ENCODE results near the gene FHOD3.

FHOD3 gene

GRCh38 chr18:36667811-36668210, 370.3 kb downstream of the FHOD3 start:
- no peak for DNase-seq (ENCODE audit: low spot score)

GRCh38 chr18:36668349-36668748, 370.8 kb downstream of the FHOD3 start:
- DNase-seq (ENCODE audit: low spot score), result no peak

GRCh38 chr18:36672437-36673344, 375.2 kb downstream of the FHOD3 start:
- no peak for DNase-seq (ENCODE audit: low spot score)

DNA sequence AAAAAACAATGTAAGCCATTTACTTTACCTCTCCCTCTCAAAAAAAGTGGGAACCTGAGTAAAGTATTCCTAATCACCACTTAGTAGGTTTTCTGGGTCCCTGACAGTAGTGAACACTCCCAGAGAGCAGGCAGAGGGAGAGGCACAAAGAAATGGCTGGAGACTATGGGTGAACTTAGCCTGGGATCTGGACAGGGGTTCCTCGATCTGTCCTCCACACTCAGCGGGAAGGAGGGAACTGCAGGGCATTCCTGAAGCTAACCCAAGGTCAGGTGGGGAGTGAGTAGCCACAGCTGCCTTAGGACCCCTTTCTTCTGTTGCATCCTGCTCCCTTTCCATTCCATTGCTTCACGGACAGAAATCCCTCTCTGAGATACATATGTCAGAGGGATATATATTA, 375.9 kb downstream of the FHOD3 start:
- DNase-seq (ENCODE audit: low spot score), result no peak

DNA sequence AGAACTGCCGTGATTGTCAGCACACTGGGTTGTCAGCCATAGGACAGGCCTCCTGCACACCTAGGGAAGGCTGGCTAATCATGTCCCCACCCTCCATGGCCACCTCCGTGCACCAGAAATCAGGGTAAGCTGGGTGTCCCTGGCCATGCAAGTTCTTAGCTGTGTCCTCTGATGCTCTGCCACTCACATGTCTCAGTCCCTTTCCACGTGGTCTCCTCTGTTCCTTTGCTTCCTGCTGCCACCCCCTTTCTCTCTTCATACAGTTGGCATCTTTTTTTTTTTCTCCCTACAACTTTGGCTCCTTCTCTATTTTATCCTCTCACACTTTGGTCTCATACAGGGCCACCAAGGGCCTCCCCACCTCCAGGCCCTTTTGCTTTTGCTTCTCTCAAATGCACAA, 377.6 kb downstream of the FHOD3 start:
- no peak for DNase-seq (ENCODE audit: low spot score)

DNA sequence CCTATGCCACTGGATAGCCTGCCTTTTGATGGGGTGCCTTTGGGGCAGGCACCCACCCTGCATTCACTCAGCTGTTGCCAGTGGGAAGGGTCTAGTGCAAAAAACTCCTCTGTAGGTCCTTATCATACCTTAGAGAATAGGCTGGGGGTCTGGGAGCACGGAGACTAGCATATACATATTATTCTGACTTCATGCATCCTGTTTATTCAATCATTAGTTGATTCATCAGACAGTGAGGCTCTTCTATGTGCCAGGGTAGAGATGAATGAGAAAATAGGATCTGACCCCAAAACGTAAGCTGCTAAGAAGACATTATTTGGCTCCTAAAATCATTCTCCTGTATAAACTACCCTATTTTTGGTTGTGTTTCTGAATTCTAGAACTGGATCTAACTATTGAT, 378.0 kb downstream of the FHOD3 start:
- no peak for DNase-seq (ENCODE audit: low spot score)

DNA sequence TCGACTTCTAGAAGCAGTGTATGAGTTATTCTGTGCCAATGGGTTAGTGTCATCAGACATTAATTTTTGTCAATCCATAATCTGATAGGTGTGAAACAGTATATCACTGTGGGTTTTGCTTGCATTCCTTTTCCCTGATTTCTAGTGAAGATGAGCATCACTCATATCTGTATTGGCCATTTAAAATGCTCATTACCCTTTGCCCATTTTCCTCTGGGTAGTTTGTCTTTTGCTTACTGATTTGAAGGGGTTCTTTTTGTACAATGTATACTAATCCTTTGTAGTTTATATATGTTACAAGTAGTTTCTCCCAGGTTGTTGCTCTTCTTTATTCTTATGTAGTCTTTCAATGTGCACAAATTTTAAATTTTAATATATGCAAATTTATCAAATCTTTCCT, 379.1 kb downstream of the FHOD3 start:
- DNase-seq (ENCODE audit: low spot score), result no peak

- no peak for DNase-seq (ENCODE audit: low spot score)
These were observed 382.5 kb downstream of the FHOD3 start for GRCh38 chr18:36680042-36680441.

GRCh38 chr18:36685580-36685979, 388.1 kb downstream of the FHOD3 start:
- DNase-seq (ENCODE audit: low spot score), result no peak

GRCh38 chr18:36688020-36688965, 390.8 kb downstream of the FHOD3 start:
- no peak for DNase-seq (ENCODE audit: low spot score)

DNA sequence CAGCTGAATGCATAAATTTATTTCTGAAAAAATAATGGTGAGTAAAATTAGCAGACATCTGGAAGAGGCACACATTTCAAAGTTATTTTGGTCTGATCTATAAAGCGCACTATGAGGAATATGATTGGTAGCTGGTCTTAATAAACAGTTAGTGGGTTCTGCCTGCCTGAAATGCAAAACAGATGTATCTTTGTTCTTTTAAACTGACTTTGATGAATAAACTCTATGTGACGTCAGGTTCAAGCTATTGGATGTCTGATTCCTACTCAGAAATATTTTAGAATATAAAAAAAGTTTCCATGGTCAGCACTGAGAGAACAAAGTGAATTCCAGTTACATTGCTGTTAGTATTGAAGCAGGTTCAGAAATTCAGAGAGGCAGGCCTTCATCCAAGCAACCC, 394.9 kb downstream of the FHOD3 start:
- no peak for DNase-seq (ENCODE audit: low spot score)

DNA sequence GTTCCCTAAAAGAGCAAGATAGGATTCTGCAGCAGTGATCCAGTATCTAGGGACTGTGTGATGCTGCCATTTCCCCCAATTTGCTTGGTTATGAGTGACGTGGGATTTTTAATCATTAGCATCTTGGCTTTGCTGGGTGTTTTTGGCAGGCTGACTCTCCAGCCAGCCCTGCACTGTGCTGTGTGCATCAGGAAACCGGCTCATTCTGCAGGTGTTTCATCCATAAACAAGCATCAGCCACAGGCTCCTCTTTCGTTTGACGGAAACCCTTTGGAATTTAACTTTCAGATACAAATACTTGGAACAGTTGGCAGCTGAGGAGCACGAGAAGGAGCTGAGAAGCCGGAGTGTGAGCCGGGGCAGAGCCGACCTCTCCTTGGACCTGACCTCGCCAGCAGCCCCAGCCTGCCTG, 395.4 kb downstream of the FHOD3 start:
- DNase-seq (ENCODE audit: low spot score), result no peak

DNA sequence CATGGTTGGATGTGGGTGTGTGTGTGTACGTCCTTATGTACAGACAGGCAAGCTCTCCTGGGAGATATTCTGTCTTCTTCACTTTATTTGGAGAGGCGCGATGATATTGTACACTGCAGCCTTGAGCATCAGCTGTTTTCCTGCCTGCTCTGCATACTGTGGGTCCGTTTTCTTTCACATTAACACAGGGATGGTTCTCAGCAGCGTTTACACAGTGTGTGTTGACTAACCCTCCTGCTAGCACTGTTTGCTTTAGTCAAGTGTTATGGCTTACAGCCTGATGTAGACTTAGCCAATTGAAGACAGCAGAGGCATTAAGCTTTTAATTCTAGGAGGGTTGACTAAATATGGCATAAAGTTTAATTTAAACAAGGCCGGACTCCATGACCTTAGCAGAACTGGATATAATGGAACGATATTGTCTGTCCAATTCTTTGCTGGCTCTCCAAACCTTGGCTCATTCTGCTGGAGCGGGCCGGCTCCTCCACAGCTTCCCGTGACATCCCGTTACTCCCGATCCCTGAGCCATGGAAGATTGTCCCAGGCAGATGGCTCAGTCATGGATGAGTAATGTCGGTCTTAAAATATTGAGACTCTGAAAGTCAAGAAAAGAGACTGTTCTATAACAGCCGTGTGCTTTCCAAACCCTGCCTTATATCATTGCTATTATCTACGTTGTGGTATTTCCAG, 396.6 kb downstream of the FHOD3 start:
- no peak for DNase-seq (ENCODE audit: low spot score)

DNA sequence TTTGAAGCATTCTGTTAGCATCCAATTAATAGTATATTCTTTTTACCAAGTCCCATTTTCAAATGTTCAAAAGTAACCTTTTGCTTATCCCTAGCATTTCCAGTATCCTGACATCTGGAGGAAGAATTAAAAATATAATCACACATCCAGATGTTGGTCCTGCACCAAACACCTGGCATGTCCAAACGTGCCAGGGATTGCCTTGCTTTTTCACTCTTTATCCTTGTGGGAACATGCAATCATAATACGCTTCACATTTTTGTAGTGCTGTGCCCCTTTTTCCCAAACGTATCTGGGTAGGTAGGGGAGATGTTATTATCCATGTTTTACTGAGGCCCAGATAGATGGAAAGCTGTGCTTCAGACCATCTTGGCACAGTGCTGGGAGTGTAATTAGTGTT, 398.3 kb downstream of the FHOD3 start:
- no peak for DNase-seq (ENCODE audit: low spot score)

- no peak for DNase-seq (ENCODE audit: low spot score)
These were observed 400.4 kb downstream of the FHOD3 start for GRCh38 chr18:36697905-36698304.

DNA sequence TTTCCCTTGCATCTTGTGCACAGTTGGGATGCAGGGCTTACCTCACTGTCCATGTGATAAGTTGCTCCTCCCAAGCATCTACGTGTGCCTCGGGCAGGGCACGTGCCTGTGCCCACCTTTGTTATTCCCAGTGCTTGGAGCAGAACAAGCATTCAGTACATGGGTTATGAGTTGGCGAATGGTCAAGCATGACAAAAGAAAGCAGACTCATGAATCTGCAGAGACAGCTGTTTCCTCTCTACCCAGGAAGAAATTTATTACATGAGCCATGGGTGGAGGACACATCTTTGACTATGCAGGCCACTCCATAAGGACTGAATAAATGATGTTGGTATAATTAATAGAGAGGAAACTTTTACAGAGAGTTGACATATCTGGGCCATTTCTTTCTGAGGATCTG, 403.4 kb downstream of the FHOD3 start:
- DNase-seq (ENCODE audit: low spot score), result no peak

GRCh38 chr18:36702401-36703013, 405.0 kb downstream of the FHOD3 start:
- no peak for DNase-seq (ENCODE audit: low spot score)

DNA sequence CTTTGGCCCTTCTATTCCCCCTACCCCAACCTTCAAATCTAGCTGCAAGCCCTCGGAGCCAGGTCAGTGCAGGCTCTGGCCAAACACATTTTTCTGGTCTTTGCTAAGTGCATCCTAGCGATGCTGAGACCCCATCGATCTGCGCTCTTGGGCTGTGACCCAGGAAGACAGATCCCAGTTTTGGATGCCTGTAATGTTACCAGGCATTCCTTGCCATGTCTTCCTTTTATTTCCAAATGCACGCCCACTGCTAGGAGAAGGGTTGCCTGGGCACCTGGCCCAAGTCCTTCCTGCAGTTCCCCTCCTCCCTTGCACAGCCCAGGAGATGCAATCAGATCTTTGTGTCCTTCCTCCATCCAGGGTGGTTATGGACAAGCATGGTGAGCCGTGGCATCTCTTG, 406.6 kb downstream of the FHOD3 start:
- no peak for DNase-seq (ENCODE audit: low spot score)

DNA sequence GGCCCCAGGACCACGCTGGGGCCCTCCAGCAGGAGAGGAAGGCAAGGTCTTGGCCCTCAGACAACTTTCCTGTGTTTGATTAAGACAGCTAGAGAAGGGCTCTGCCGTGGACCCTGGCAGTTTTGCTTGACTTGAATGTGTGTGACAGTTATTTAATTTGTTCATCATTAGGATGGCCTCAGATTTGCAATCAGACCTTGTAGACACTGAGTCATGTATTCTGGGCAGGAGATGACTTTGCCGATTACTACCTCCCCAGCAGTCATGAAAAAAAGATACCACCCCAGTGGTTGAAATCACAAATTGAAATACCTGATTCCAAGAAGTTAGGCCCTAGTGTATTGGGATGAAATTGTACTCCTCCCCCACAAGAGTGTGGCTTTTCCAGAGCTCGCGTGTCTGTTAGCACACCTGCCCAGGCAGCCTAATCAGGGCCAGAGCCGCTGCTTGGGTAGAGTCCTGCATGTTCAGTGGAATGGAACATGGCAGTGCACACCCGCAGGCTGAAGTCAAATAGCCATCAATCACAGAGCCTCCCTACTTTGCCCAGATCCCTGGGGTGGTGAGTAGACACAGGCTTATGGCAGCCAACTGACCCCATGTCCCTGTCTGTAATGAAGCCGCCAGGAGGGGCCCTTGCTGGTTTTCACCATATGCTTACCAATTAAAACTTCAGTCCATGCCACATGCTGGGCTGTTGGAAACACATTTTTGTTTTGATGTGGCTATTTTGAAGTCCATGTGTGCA, 408.8 kb downstream of the FHOD3 start:
- no peak for DNase-seq (ENCODE audit: low spot score)

DNA sequence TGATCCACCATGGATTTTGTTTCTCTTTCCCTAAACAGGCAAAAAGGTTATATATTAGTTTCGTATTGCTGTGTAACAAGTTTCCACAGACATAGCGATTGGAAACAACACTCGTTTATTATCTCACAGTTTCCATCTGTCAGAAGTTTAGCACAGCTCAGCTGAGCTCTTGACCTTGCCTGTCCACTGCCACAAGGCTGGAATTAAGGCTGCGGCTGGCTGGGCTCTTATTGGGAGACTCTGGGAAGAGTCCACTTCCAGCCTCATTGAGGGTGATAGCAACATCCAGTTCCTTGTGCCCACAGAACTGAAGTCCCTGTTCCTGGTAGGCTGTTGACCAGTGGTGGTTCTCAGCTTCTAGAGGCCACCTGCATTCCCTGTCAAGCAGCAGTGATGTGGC, 410.9 kb downstream of the FHOD3 start:
- DNase-seq (ENCODE audit: low spot score), result no peak

GRCh38 chr18:36709315-36709714, 411.8 kb downstream of the FHOD3 start:
- no peak for DNase-seq (ENCODE audit: low spot score)
